SK-N-SH treated with all-trans-retinoic acid at 6 μM for 48 hours (cell line): ENCODE results near the gene TNS3.

ENCODE experiments used
- ATAC-seq: fragments of 200-7000 bp; cut with Tn5 transposase; 3 replicates; pipeline ENCODE4 v1.9.1; 2020; ENCODE audit warnings: mild to moderate bottlenecking, moderate library complexity
- ARNTL ChIP-seq: fragments of 450-650 bp; formaldehyde crosslinking; IDR thresholded peaks from 2 replicates; pipeline ENCODE4 v1.5.0; 2020; ENCODE audit warnings: low read depth, mild to moderate bottlenecking, moderate library complexity, borderline replicate concordance
- CREB5 ChIP-seq: fragments of 250-450 bp; sonication (Bioruptor Pico); IDR thresholded peaks from 2 replicates; pipeline ENCODE4 v1.5.1; 2020; ENCODE audit warnings: low read depth, mild to moderate bottlenecking, moderate library complexity
- CSDC2 ChIP-seq: fragments of 250-450 bp; sonication (Bioruptor Pico); IDR thresholded peaks from 2 replicates; pipeline ENCODE4 v1.5.0; 2020; ENCODE audit warnings: mild to moderate bottlenecking, moderate library complexity
- CSRNP3 ChIP-seq: fragments of 250-450 bp; sonication (Bioruptor Pico); IDR thresholded peaks from 2 replicates; pipeline ENCODE4 v1.5.1; 2021; ENCODE audit warnings: mild to moderate bottlenecking, moderate library complexity
- ESRRG ChIP-seq: fragments of 250-450 bp; sonication (Bioruptor Pico); IDR thresholded peaks from 2 replicates; pipeline ENCODE4 v1.6.1; 2021; ENCODE audit warnings: mild to moderate bottlenecking
- GLIS3 ChIP-seq: fragments of 250-450 bp; sonication (Bioruptor Pico); IDR thresholded peaks from 2 replicates; pipeline ENCODE4 v1.5.0; 2020; ENCODE audit warnings: mild to moderate bottlenecking, moderate library complexity
- ISL1 ChIP-seq: fragments of 250-450 bp; sonication (Bioruptor Pico); IDR thresholded peaks from 2 replicates; pipeline ENCODE4 v2.1.2; 2022; ENCODE audit warnings: mild to moderate bottlenecking, moderate library complexity
- PATZ1 ChIP-seq: fragments of 250-450 bp; sonication (Bioruptor Pico); IDR thresholded peaks from 2 replicates; pipeline ENCODE4 v1.8.0; 2020; ENCODE audit warnings: mild to moderate bottlenecking, moderate library complexity, borderline replicate concordance
- POU6F1 ChIP-seq: fragments of 250-450 bp; sonication (Bioruptor Pico); IDR thresholded peaks from 2 replicates; pipeline ENCODE4 v1.8.0; 2021; ENCODE audit warnings: low read depth, mild to moderate bottlenecking, moderate library complexity, borderline replicate concordance
- PPARA ChIP-seq: fragments of 250-450 bp; sonication (Bioruptor Pico); IDR thresholded peaks from 2 replicates; pipeline ENCODE4 v1.5.0; 2020; ENCODE audit warnings: mild to moderate bottlenecking, borderline replicate concordance
- RARB ChIP-seq: fragments of 250-450 bp; sonication (Bioruptor Pico); IDR thresholded peaks from 2 replicates; pipeline ENCODE4 v1.8.0; 2021; ENCODE audit warnings: mild to moderate bottlenecking, moderate library complexity
- SNAI2 ChIP-seq: fragments of 250-450 bp; sonication (Bioruptor Pico); IDR thresholded peaks from 2 replicates; pipeline ENCODE4 v1.5.0; 2020; ENCODE audit warnings: mild to moderate bottlenecking, moderate library complexity
- TCF4 ChIP-seq: fragments of 250-450 bp; sonication (Bioruptor Pico); IDR thresholded peaks from 2 replicates; pipeline ENCODE4 v1.8.0; 2021; ENCODE audit warnings: mild to moderate bottlenecking, moderate library complexity, borderline replicate concordance
- TOX ChIP-seq: fragments of 250-450 bp; sonication (Bioruptor Pico); IDR thresholded peaks from 2 replicates; pipeline ENCODE4 v1.8.0; 2021; ENCODE audit warnings: mild to moderate bottlenecking, moderate library complexity, borderline replicate concordance
- TSHZ2 ChIP-seq: fragments of 250-450 bp; sonication (Bioruptor Pico); IDR thresholded peaks from 2 replicates; pipeline ENCODE4 v1.5.0; 2020; ENCODE audit warnings: mild to moderate bottlenecking, moderate library complexity
- ZFP3 ChIP-seq: fragments of 250-450 bp; sonication (Bioruptor Pico); IDR thresholded peaks from 2 replicates; pipeline ENCODE4 v1.5.0; 2020; ENCODE audit warnings: mild to moderate bottlenecking, moderate library complexity
- ZFP30 ChIP-seq: fragments of 450-650 bp; formaldehyde crosslinking; IDR thresholded peaks from 2 replicates; pipeline ENCODE4 v1.5.0; 2022; ENCODE audit warnings: mild to moderate bottlenecking, moderate library complexity
- ZNF565 ChIP-seq: fragments of 450-650 bp; formaldehyde crosslinking; conservative IDR thresholded peaks from 2 replicates; pipeline ENCODE4 v1.5.0; 2020; ENCODE audit warnings: low read depth, mild to moderate bottlenecking, moderate library complexity
- ZNF70 ChIP-seq: fragments of 450-650 bp; formaldehyde crosslinking; IDR thresholded peaks from 2 replicates; pipeline ENCODE4 v1.5.0; 2020; ENCODE audit warnings: mild to moderate bottlenecking, moderate library complexity

TNS3 gene

GRCh38 chr7:47622946-47623640, 41.2 kb upstream of the TNS3 start:
- ATAC-seq = peak; percentile 92
- TF ChIP-seq ZNF70 (CRISPR knock-in tag) = no peak
- TF ChIP-seq ISL1 (CRISPR knock-in tag) = peak; percentile 50
- TF ChIP-seq SNAI2 (CRISPR knock-in tag) = peak; percentile 22; the same call in 1 of the 2 replicates
- TF ChIP-seq POU6F1 (CRISPR knock-in tag) = 0 out of 2 replicates have a peak, but pooled peaks have one; percentile 67
- TF ChIP-seq RARB (CRISPR knock-in tag) = peak; percentile 26; the same call in 1 of the 2 replicates

GRCh38 chr7:47622586-47622945, 40.7 kb upstream of the TNS3 start:
- ATAC-seq = peak; percentile 40
- TF ChIP-seq TSHZ2 (CRISPR knock-in tag) (no peak), PPARA (CRISPR knock-in tag) (no peak), ZFP30 (no peak), TOX (CRISPR knock-in tag) (no peak), PATZ1 (CRISPR knock-in tag) (no peak), RARB (CRISPR knock-in tag) (no peak), ZNF565 (no peak), ESRRG (CRISPR knock-in tag) (no peak), POU6F1 (CRISPR knock-in tag) (no peak), ARNTL (CRISPR knock-in tag) (no peak), GLIS3 (CRISPR knock-in tag) (no peak), TCF4 (CRISPR knock-in tag) (no peak), CREB5 (no peak)

- no peak for ATAC-seq
- TF ChIP-seq ZFP3 (CRISPR knock-in tag) = no peak
- no peak for TF ChIP-seq CSRNP3
- TF ChIP-seq CSDC2 (CRISPR knock-in tag) = no peak
- no peak for TF ChIP-seq GLIS3 (CRISPR knock-in tag)
- no peak for TF ChIP-seq TSHZ2 (CRISPR knock-in tag)
- TF ChIP-seq, all 23 proteins: peak for 0
Observed at GRCh38 chr7:47621979-47622561, 40.2 kb upstream of the TNS3 start.
